Left renal pelvis (tissue), 4 donors: ENCODE data around the gene CFAP299. TPM values are rescaled to one million over a fixed set of nuclear protein-coding genes. Genes with fewer than 3 reads are reported as not detected.
"Not testable (repeated sequence)": the region's sequence is repeated elsewhere in the genome, so short reads cannot be mapped to it uniquely, and the experiment has no call there.

Experiments
- DNase-seq, 4 donors: peaks; one replicate each; pipeline ENCODE4 v3.0.0-alpha.2; 2013; ENCODE audit warnings: low read depth in 4 of 4, low spot score in 3 of 4
- polyA plus RNA-seq, 4 donors: library from polyadenylated mRNA; unstranded; fragments of 120-200 nt; gene quantifications; one replicate each; pipeline ENCODE4 v1.2.1, GENCODE V29; 2013; ENCODE audit not compliant: insufficient read length in 4 of 4

Gene CFAP299
- polyA plus RNA-seq, 4 donors: 0.52 to 1.1 (median 0.69) TPM; not detected in 1

GRCh38 chr4:80578001-80578400 is 242.5 kb downstream of the CFAP299 start:
- no peak for DNase-seq

DNA sequence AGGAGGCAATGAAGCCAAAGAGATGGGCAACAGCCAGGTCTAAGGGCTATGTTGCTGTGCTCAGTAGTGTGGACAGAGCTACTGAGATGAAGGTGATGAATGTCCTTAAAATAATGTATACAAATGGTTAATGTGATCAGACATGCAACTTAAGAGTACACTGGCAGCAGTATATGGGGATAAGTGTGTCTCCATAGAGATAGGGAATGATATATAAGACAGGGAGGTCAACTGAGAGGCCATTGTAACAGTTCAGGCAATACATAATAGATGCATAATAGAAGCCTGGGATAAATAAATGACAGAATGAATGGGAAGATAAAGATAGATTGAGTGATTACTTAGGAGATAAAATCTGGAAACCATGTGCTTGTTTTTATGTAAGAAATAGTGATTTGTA is 250.0 kb downstream of the CFAP299 start:
- no peak for DNase-seq

DNA sequence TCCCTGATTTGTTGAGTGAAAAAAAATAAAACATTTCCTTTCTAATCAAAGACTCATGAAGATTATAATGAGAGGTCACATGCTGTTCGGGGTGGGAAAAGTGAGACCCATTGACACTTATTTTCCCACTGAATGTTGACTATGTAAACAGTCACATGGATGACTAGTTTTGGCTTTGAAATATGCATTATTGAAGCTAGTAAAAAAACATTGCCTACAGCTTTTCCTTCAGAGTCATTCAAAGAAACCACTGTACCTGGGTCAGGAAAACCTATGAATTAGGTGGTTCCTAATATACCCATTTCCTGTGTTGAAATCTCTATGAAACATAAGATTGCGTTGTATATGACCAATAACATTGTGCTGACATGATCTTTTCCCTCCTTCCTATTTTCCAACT is 251.2 kb downstream of the CFAP299 start:
- no peak for DNase-seq

DNA sequence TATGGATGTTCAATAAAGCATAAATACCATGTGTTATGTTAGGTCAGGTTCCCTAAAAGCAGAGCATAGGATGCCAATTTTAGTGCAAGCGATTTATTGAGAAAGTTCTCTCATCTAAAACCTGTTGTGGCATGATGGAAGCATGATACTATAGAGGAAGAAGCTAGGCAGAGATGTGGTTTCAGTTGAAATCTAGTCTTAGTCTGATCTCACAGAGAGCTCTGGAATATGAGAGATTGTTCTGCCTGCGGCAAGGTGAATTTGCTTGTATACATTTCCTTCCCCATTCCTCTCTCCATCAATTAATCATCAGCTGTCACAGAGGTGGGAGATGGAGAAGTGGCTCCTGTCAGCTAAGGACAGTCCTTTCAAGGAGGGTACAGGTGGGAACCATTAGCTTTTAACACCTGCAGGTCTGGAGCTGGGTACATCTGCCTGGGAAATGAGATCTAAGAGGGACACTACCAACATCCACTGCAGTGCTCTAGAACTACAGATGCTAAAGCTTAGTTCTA is 252.4 kb downstream of the CFAP299 start:
- DNase-seq: no peak

GRCh38 chr4:80592950-80593349 is 257.4 kb downstream of the CFAP299 start:
- DNase-seq: no peak

- no peak for DNase-seq
Measured at GRCh38 chr4:80594701-80595100, 259.2 kb downstream of the CFAP299 start.

- no peak for DNase-seq
Measured at GRCh38 chr4:80608281-80608980, 272.9 kb downstream of the CFAP299 start.

DNA sequence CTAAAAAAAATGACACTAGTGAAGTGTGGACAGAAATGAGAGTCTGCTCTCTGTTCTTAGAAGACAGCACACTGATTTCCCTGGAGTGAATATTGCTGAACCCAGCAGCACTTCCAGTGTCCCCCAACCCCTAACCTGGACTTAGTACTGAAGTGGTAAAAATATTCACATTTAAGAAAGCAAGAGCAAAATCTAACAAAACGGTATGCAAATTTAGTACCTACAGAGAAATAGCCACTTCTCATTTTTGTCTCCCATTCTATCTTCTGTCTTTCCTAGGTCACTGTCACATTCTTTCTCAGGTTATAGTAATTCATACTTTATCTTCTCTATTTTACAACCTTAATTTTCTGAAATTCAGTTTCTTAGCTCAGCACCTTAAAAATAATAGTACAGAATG is 274.7 kb downstream of the CFAP299 start:
- no peak for DNase-seq

GRCh38 chr4:80610845-80611677 is 275.5 kb downstream of the CFAP299 start:
- DNase-seq: peak in 1 of 4 donors; percentile 10

GRCh38 chr4:80611678-80611979 is 276.1 kb downstream of the CFAP299 start:
- DNase-seq: peak in 1 of 4 donors; percentile 4

DNA sequence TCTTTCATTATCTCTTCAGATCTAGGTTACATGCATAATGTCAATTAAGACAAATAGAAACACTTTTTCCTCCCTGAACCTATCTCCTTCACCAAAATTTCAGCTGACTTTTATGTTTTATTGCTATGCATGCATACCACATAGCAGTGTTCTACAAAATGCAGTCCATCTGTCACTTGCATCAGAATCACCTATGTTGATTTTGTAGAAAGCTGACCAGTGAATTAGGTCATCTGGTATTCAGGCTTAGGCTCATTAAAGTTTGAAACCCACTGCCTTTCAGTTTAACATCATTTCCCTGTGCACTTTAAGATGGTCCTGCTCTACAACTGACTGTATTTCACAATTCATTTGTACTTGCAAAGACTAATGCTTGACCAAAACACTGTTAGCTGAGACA is 277.9 kb downstream of the CFAP299 start:
- no peak for DNase-seq

GRCh38 chr4:80614319-80614718 is 278.8 kb downstream of the CFAP299 start:
- DNase-seq: no peak

- DNase-seq: no peak
Measured at GRCh38 chr4:80615099-80615498, 279.6 kb downstream of the CFAP299 start.

- DNase-seq: no peak
Measured at GRCh38 chr4:80619070-80619674, 283.6 kb downstream of the CFAP299 start.

DNA sequence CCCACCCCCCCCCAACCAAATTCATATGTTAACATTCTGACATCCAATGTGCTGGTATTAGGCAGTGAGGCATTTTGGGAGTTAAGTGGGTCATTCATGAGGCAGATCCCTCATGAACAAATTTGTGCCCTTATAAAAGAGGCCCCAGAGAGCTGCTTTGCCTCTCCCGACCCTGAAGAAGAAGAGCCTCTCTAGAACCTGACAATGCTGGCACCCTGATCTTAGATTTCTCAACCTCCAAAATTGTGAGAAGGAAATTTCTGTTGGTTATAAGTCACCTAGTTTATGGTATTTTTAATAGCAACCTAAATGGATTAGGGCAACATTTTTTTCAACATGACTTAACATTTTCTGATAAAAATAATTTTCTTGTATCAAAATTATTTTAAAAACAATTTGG is 296.3 kb downstream of the CFAP299 start:
- no peak for DNase-seq

- DNase-seq: no peak
Measured at GRCh38 chr4:80637190-80637589, 301.7 kb downstream of the CFAP299 start.

- DNase-seq: no peak
Measured at GRCh38 chr4:80646061-80646460, 310.5 kb downstream of the CFAP299 start.

- DNase-seq: peak in 1 of 4 donors; percentile 2
Measured at GRCh38 chr4:80655662-80656061, 320.1 kb downstream of the CFAP299 start.

- DNase-seq: not testable (repeated sequence)
Measured at GRCh38 chr4:80670118-80670517, 334.6 kb downstream of the CFAP299 start.

GRCh38 chr4:80678413-80678812 is 342.9 kb downstream of the CFAP299 start:
- DNase-seq: no peak

GRCh38 chr4:80680934-80681333 is 345.4 kb downstream of the CFAP299 start:
- DNase-seq: no peak
